HepG2 (cell line): ENCODE measurements around the gene C11orf24. TPM values are rescaled to one million over a fixed set of nuclear protein-coding genes. Genes with fewer than 3 reads are reported as not detected.

ENCODE experiments used
- ARNT2 ChIP-seq: sonication (generic); formaldehyde crosslinking; IDR thresholded peaks from 2 replicates; pipeline ENCODE4 v1.8.0; 2022; ENCODE audit warnings: mild to moderate bottlenecking, low read depth, missing genetic modification reagents, moderate library complexity
- CBX5 ChIP-seq: sonication (generic); formaldehyde crosslinking; IDR thresholded peaks from 2 replicates; pipeline ENCODE4 v1.4.0; 2020; ENCODE audit warnings: missing genetic modification reagents, borderline replicate concordance
- CCDC6 ChIP-seq: sonication (generic); formaldehyde crosslinking; IDR thresholded peaks from 2 replicates; pipeline ENCODE4 v1.8.1; 2022; ENCODE audit warnings: mild to moderate bottlenecking, missing genetic modification reagents, moderate library complexity
- CHD2 ChIP-seq: IDR thresholded peaks from 2 replicates; pipeline ENCODE4 v1.6.1; 2011; ENCODE audit warnings: low read depth, low read length, improper control_type of control experiment
- EED ChIP-seq: sonication (generic); formaldehyde crosslinking; IDR thresholded peaks from 2 replicates; pipeline ENCODE4 v1.5.0; 2020; ENCODE audit warnings: mild to moderate bottlenecking, missing genetic modification reagents
- ETV5 ChIP-seq: IDR thresholded peaks from 2 replicates; pipeline ENCODE4 v1.6.1; 2018; ENCODE audit warnings: missing biosample characterization, missing genetic modification reagents, inconsistent platforms, borderline replicate concordance
- FOSL2 ChIP-seq: sonication (generic); formaldehyde crosslinking; IDR thresholded peaks from 2 replicates; pipeline ENCODE4 v1.4.0; 2020; ENCODE audit warnings: missing genetic modification reagents
- HMG20A ChIP-seq: IDR thresholded peaks from 2 replicates; pipeline ENCODE4 v1.6.1; 2016; ENCODE audit warnings: borderline replicate concordance
- HOXA9 ChIP-seq: sonication (generic); formaldehyde crosslinking; IDR thresholded peaks from 2 replicates; pipeline ENCODE4 v1.8.1; 2022; ENCODE audit warnings: missing genetic modification reagents, mild to moderate bottlenecking, moderate library complexity, borderline replicate concordance
- IRX3 ChIP-seq: sonication (generic); formaldehyde crosslinking; IDR thresholded peaks from 2 replicates; pipeline ENCODE4 v1.8.1; 2023; ENCODE audit warnings: mild to moderate bottlenecking, low read depth, missing genetic modification reagents, borderline replicate concordance
- KDM1A ChIP-seq: IDR thresholded peaks from 2 replicates; pipeline ENCODE4 v1.6.1; 2016; ENCODE audit warnings: missing compliant biosample characterization
- KDM5B ChIP-seq: sonication (generic); formaldehyde crosslinking; IDR thresholded peaks from 2 replicates; pipeline ENCODE4 v1.4.0; 2020; ENCODE audit warnings: missing genetic modification reagents, mild to moderate bottlenecking, borderline replicate concordance
- NAIF1 ChIP-seq: sonication (generic); formaldehyde crosslinking; IDR thresholded peaks from 2 replicates; pipeline ENCODE4 v1.5.0; 2020; ENCODE audit warnings: mild to moderate bottlenecking, missing genetic modification reagents, borderline replicate concordance
- SIN3A ChIP-seq: IDR thresholded peaks from 2 replicates; pipeline ENCODE4 v1.6.1; 2011; ENCODE audit warnings: low read depth, mild to moderate bottlenecking, control low read depth, low read length, borderline replicate concordance
- TP53 ChIP-seq: sonication (generic); formaldehyde crosslinking; conservative IDR thresholded peaks from 2 replicates; pipeline ENCODE4 v1.4.0; 2020; ENCODE audit warnings: missing genetic modification reagents
- ZFX ChIP-seq: sonication (generic); formaldehyde crosslinking; IDR thresholded peaks from 2 replicates; pipeline ENCODE4 v1.4.0; 2020; ENCODE audit warnings: mild to moderate bottlenecking, low read depth, missing genetic modification reagents, moderate library complexity
- ZFYVE20 ChIP-seq: sonication (generic); formaldehyde crosslinking; IDR thresholded peaks from 2 replicates; pipeline ENCODE4 v1.8.0; 2023; ENCODE audit warnings: low read depth, mild to moderate bottlenecking, moderate library complexity, missing genetic modification reagents, borderline replicate concordance
- ZNF232 ChIP-seq: sonication (generic); formaldehyde crosslinking; IDR thresholded peaks from 2 replicates; pipeline ENCODE4 v1.4.0; 2020; ENCODE audit warnings: missing genetic modification reagents, borderline replicate concordance
- ZNF263 ChIP-seq: sonication (generic); formaldehyde crosslinking; IDR thresholded peaks from 2 replicates; pipeline ENCODE4 v1.4.0; 2020; ENCODE audit warnings: missing genetic modification reagents
- ZNF674 ChIP-seq: sonication (generic); formaldehyde crosslinking; IDR thresholded peaks from 2 replicates; pipeline ENCODE4 v1.5.0; 2020; ENCODE audit warnings: low read depth, mild to moderate bottlenecking, missing genetic modification reagents
- ZNF747 ChIP-seq: sonication (generic); formaldehyde crosslinking; IDR thresholded peaks from 2 replicates; pipeline ENCODE4 v1.8.1; 2023; ENCODE audit warnings: missing genetic modification reagents, mild to moderate bottlenecking, borderline replicate concordance
- ZNF768 ChIP-seq: sonication (generic); formaldehyde crosslinking; IDR thresholded peaks from 2 replicates; pipeline ENCODE4 v1.4.0; 2020; ENCODE audit warnings: missing genetic modification reagents
- ZSCAN25 ChIP-seq: sonication (generic); formaldehyde crosslinking; IDR thresholded peaks from 2 replicates; pipeline ENCODE4 v1.8.0; 2022; ENCODE audit warnings: mild to moderate bottlenecking, missing genetic modification reagents
- polyA plus RNA-seq, 8 experiments: library from polyadenylated mRNA; depleted of rRNA in 3 of 8; stranded (reverse) in 7 of 8; unstranded in 1 of 8; fragments of >200 nt; fragmentation: Illumina TruSeq in 4 of 8; extraction: Trizol in 4 of 8; gene quantifications; 2 replicates each; pipeline versions ENCODE4 v1.2.1 to v1.2.3, GENCODE V29; 2011 to 2016; ENCODE audit warnings: low read depth in 4 of 8, missing spikeins in 1 of 8, mixed read lengths in 1 of 8; ENCODE audit not compliant: insufficient read depth in 1 of 8
- total RNA-seq, 5 experiments: library from RNA; depleted of rRNA; stranded (reverse); fragments of >200 nt; fragmentation: Illumina TruSeq; extraction: Trizol; gene quantifications; 2 replicates each; pipeline ENCODE4 v1.2.3, GENCODE V29; 2016; ENCODE audit warnings: low read depth in 1 of 5
- TF ChIP-seq, protein P1 (sequence below): sonication (generic); formaldehyde crosslinking; IDR thresholded peaks from 2 replicates; pipeline ENCODE4 v1.8.1; 2023; ENCODE audit warnings: mild to moderate bottlenecking, missing genetic modification reagents, borderline replicate concordance
- TF ChIP-seq, protein P2 (sequence below): sonication (generic); formaldehyde crosslinking; IDR thresholded peaks from 2 replicates; pipeline ENCODE4 v1.4.0; 2020; ENCODE audit warnings: missing genetic modification reagents
- TF ChIP-seq, protein P3 (sequence below): sonication (generic); formaldehyde crosslinking; IDR thresholded peaks from 2 replicates; pipeline ENCODE4 v1.4.0; 2020; ENCODE audit warnings: missing genetic modification reagents, borderline replicate concordance
- TF ChIP-seq, protein P4 (sequence below): IDR thresholded peaks from 2 replicates; pipeline ENCODE4 v1.6.1; 2016

The C11orf24 gene
- total and polyA plus RNA-seq, 2 of the 13 experiments (the other 11 are each of a cell fraction or from before 2014, with no cell fraction given): 52.9 to 55.5 TPM

DNA sequence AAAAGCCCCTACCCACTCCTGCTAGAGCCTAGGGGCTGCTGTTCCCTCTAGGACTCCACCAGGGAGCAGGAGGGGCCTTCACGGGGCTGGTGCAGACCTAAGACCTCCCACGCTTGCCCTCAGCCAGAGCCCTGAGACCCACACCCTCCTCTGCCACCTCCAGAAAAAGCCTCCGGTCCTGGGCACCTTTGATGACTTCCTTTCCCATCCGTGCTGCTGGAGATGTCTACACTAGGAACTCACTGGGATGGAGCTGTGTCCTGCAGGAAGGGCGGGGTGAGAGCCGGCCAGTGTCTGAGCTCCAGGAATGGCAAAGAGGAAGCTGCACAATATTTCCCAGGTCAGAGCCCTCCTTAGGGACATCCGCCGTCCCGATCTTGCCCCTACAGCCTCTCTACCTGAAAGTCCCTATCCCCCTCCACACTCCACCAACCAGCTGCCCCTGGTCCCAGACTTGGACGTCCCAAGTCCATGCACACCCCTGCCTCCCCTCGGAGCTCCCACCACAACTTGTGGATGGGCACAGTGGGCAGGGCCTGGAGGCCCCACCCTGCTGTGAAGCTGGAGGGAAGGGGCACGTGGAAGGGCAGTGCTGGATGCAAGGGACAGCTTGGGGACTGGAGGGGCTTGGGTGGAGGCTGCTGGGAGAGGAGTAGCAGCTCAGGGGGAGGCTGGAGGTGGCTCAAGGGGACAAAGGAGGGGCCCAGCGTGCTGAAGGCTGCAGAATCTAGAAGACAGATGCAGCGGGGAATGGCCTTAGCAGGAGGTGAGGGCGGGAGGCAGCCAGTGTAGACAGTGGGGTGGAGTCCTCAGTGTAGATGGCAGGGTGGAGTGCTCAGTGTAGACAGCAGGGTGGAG, 27.1 kb upstream of the C11orf24 start (continued):
- peak; percentile 8; the same call in 1 of the 2 replicates for TF ChIP-seq ZNF768
- no peak; the same call in 1 of the 2 replicates for TF ChIP-seq ARNT2 (CRISPR knock-in tag)
- TF ChIP-seq ZNF263 (CRISPR knock-in tag): peak; percentile 83; the same call in 1 of the 2 replicates
- TF ChIP-seq, protein P1, sequence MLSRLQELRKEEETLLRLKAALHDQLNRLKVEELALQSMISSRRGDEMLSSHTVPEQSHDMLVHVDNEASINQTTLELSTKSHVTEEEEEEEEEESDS (CRISPR knock-in tag): 0 out of 2 replicates have a peak, but pooled peaks have one; percentile 27
- peak; percentile 68 for TF ChIP-seq ZFX (CRISPR knock-in tag)
- TF ChIP-seq CBX5 (CRISPR knock-in tag): 0 out of 2 replicates have a peak, but pooled peaks have one; percentile 27
- TF ChIP-seq ZSCAN25 (CRISPR knock-in tag): peak; percentile 36; the same call in 1 of the 2 replicates
- 0 out of 2 replicates have a peak, but pooled peaks have one; percentile 5 for TF ChIP-seq NAIF1
- peak; percentile 58; the same call in 1 of the 2 replicates for TF ChIP-seq EED (CRISPR knock-in tag)
- 0 out of 2 replicates have a peak, but pooled peaks have one; percentile 20 for TF ChIP-seq ZNF674 (CRISPR knock-in tag)
- TF ChIP-seq KDM1A (CRISPR knock-in tag): 0 out of 2 replicates have a peak, but pooled peaks have one; percentile 11
- 0 out of 2 replicates have a peak, but pooled peaks have one; percentile 52 for TF ChIP-seq IRX3 (CRISPR knock-in tag)
- TF ChIP-seq TP53 (CRISPR knock-in tag): 0 out of 2 replicates have a peak, but pooled peaks have one; percentile 7
- TF ChIP-seq SIN3A: peak; percentile 55; the same call in 1 of the 2 replicates
- TF ChIP-seq KDM5B (CRISPR knock-in tag): no peak; the same call in 1 of the 2 replicates
- TF ChIP-seq HMG20A (CRISPR knock-in tag): 0 out of 2 replicates have a peak, but pooled peaks have one; percentile 20
- no peak for TF ChIP-seq ZFYVE20 (CRISPR knock-in tag)
- TF ChIP-seq ZNF747: peak; percentile 81; the same call in 1 of the 2 replicates
- peak; percentile 37 for TF ChIP-seq ETV5
- peak; percentile 38; the same call in 1 of the 2 replicates for TF ChIP-seq ZNF232 (CRISPR knock-in tag)
- TF ChIP-seq, protein P2, sequence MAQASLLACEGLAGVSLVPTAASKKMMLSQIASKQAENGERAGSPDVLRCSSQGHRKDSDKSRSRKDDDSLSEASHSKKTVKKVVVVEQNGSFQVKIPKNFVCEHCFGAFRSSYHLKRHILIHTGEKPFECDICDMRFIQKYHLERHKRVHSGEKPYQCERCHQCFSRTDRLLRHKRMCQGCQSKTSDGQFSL (CRISPR knock-in tag): peak; percentile 32; the same call in 1 of the 2 replicates
- no peak for TF ChIP-seq CCDC6 (CRISPR knock-in tag)
- TF ChIP-seq, protein P3, sequence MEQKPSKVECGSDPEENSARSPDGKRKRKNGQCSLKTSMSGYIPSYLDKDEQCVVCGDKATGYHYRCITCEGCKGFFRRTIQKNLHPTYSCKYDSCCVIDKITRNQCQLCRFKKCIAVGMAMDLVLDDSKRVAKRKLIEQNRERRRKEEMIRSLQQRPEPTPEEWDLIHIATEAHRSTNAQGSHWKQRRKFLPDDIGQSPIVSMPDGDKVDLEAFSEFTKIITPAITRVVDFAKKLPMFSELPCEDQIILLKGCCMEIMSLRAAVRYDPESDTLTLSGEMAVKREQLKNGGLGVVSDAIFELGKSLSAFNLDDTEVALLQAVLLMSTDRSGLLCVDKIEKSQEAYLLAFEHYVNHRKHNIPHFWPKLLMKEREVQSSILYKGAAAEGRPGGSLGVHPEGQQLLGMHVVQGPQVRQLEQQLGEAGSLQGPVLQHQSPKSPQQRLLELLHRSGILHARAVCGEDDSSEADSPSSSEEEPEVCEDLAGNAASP (CRISPR knock-in tag): peak; percentile 9; the same call in 1 of the 2 replicates
- 0 out of 2 replicates have a peak, but pooled peaks have one; percentile 30 for TF ChIP-seq HOXA9
- TF ChIP-seq FOSL2: no peak
- no peak for TF ChIP-seq CHD2
- TF ChIP-seq, protein P4, sequence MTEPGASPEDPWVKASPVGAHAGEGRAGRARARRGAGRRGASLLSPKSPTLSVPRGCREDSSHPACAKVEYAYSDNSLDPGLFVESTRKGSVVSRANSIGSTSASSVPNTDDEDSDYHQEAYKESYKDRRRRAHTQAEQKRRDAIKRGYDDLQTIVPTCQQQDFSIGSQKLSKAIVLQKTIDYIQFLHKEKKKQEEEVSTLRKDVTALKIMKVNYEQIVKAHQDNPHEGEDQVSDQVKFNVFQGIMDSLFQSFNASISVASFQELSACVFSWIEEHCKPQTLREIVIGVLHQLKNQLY (CRISPR knock-in tag): 0 out of 2 replicates have a peak, but pooled peaks have one; percentile 68
